ENCODE data around the gene PANK1. TPM values are rescaled to one million over a fixed set of nuclear protein-coding genes. Genes with fewer than 3 reads are reported as not detected.
A peak's percentile ranks its signal among the peaks of the same experiment; 100 is the strongest.

The PANK1 gene
- total RNA-seq, 3 donors from 2014 or later = 23.2 to 67.4 (median 24.1) TPM

DNA sequence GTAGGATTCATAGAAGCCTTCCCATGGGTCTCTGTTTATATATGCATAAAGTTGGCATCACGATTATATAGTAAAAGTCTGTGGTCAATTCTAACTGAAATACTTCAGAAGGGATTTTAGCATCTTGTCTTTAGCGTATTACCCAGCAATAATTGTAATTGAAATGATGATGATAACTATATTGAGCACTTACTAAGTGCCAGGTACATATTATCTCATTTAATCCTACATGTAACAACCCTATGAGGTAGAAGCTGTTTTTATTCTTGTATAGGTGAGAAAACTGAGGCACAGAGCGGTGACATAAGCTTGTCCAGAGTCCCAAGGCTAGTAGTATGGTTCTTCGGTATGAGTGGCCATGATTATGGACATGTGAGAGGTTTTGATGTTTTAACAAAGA, 33.8 kb downstream of the PANK1 start:
- intact Hi-C loops (cut with DNase I, micrococcal nuclease) = no loop called here
- no peak overlapping the region for H3K4me3 ChIP-seq
- H3K36me3 ChIP-seq (ENCODE audit: low read depth) = no peaks in the 10 kb centered on the region
- no peak for ATAC-seq
- no peaks in the 10 kb centered on the region for H3K9me3 ChIP-seq
- no peak for DNase-seq
- no peaks in the 10 kb centered on the region for H3K4me1 ChIP-seq (ENCODE audit: low read depth)
- no peak for TF ChIP-seq CTCF (IDR thresholded peaks at IDR 0.05)

DNA sequence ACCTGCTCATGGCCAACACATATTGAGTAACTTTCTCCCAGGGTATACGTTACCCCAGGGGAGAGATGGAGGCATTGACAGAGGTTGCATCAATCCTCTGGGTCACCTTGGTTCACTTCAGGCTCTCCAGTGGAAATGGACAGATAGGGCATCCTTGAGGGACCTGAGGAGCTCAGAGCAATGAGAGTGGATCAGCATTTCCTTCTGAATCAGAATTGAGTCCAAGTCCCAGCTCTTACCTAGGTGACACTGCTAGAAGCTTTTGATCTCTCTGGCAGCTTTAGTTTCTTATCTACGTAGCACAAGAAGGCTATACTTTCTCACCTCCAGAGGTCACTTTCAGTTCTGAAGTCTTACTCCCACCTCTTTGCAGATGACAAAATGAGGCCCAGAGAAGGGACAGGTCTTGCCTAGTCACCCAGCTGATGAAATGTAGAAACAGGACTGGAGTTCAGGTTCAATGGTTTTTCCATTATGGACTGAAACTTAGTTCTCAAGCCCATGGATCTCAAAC, 35.2 kb downstream of the PANK1 start:
- no peak for ATAC-seq
- no peaks in the 10 kb centered on the region for H3K36me3 ChIP-seq (ENCODE audit: low read depth)
- no peak for TF ChIP-seq CTCF (IDR thresholded peaks at IDR 0.05)
- H3K9me3 ChIP-seq = no peaks in the 10 kb centered on the region
- no peak for DNase-seq
- no peak overlapping the region for H3K4me3 ChIP-seq
- intact Hi-C loops (cut with DNase I, micrococcal nuclease) = no loop called here
- no peaks in the 10 kb centered on the region for H3K4me1 ChIP-seq (ENCODE audit: low read depth)

DNA sequence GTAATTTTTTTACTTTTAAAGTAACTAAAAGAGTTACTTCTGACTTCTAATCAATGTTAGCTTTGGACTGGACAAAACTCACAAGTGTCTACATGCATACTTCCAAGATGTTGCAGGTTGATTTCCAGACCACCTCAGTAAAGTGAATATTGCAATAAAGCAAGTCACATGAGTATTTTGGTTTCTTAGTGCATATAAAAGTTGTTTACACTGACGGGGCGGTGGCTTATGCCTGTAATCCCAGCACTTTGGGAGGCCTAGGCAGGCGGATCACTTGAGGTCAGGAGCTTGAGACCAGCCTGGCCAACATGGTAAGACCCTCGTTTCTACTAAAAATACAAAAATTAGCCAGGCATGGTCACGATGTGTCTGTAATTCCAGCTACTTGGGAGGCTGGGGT, 40.8 kb downstream of the PANK1 start:
- no peak for TF ChIP-seq CTCF (IDR thresholded peaks at IDR 0.05)
- no peak for ATAC-seq
- intact Hi-C loops (cut with DNase I, micrococcal nuclease) = no loop called here

GRCh38 chr10:89602919-89603318, 42.1 kb downstream of the PANK1 start:
- ATAC-seq (no peak), DNase-seq (no peak)
- intact Hi-C loops (cut with DNase I, micrococcal nuclease) = no loop called here
- no peak for TF ChIP-seq CTCF (IDR thresholded peaks at IDR 0.05)
- Histone ChIP-seq H3K36me3 (ENCODE audit: low read depth) (no peaks in the 10 kb centered on the region), H3K4me1 (ENCODE audit: low read depth) (no peaks in the 10 kb centered on the region), H3K9me3 (no peaks in the 10 kb centered on the region), H3K4me3 (no peak overlapping the region)

More for the DNA sequence above, 40.8 kb downstream of the PANK1 start:
- DNase-seq = peak in 1 of 3 donors; percentile 25
- Histone ChIP-seq H3K9me3 (no peaks in the 10 kb centered on the region), H3K4me1 (ENCODE audit: low read depth) (no peaks in the 10 kb centered on the region), H3K36me3 (ENCODE audit: low read depth) (no peaks in the 10 kb centered on the region), H3K4me3 (no peak overlapping the region)

- Histone ChIP-seq H3K36me3 (ENCODE audit: low read depth) (no peaks in the 10 kb centered on the region), H3K4me3 (no peak overlapping the region), H3K9me3 (no peaks in the 10 kb centered on the region), H3K4me1 (ENCODE audit: low read depth) (no peaks in the 10 kb centered on the region)
- intact Hi-C loops (cut with DNase I, micrococcal nuclease) = no loop called here
- ATAC-seq (no peak), DNase-seq (no peak)
- TF ChIP-seq CTCF (IDR thresholded peaks at IDR 0.05) = no peak
Observed at GRCh38 chr10:89601728-89602361, 43.2 kb downstream of the PANK1 start.
